Neural progenitor cell (in vitro differentiated cells): ENCODE results near the gene DEPDC4.

Experiments used
- CTCF ChIP-seq: fragments of 200-600 bp; sonication (generic); IDR thresholded peaks from 2 replicates; pipeline ENCODE4 v1.5.1; 2017; ENCODE audit warnings: antibody characterized with exemption, mild to moderate bottlenecking
- EZH2 ChIP-seq: fragments of 200-600 bp; sonication (generic); IDR thresholded peaks from 2 replicates; pipeline ENCODE4 v1.6.1; 2017; ENCODE audit warnings: antibody characterized with exemption, mild to moderate bottlenecking, moderate library complexity
- EZH2phosphoT487 ChIP-seq: fragments of 200-600 bp; sonication (generic); IDR thresholded peaks from 2 replicates; pipeline ENCODE4 v1.6.1; 2017; ENCODE audit warnings: antibody characterized with exemption

- TF ChIP-seq EZH2 (no peak), CTCF (no peak), EZH2phosphoT487 (no peak)
These were observed 16.9 kb downstream of the DEPDC4 start for GRCh38 chr12:100249941-100250340.
